ENCODE data around the gene FTO.
"Not testable (repeated sequence)": the region's sequence is repeated elsewhere in the genome, so short reads cannot be mapped to it uniquely, and the experiment has no call there.

FTO gene

GRCh38 chr16:53826658-53827057 is 122.7 kb downstream of the FTO start:
- no peak for DNase-seq (ENCODE audit: low read depth)

DNA sequence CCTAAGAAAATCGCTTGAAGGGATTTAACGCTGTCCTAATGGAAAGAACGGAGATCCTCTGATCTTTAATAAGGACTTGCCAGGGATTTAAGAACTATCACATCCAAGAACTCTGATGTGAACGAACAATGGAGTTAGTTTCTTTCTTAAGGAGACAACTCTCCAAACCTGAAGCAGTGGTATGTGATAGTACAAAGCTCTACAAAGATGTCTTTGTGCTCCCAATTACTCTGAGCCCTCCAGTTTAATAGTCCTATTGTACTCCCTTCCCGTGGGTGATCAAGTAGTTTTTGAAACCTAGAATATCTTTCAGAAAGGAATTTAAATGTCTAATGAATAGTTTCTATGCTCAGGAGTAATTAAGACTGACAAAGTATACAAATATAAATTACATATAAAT is 123.8 kb downstream of the FTO start:
- no peak for DNase-seq (ENCODE audit: low read depth)

- DNase-seq (ENCODE audit: low read depth), result no peak
These were observed 125.3 kb downstream of the FTO start for GRCh38 chr16:53829186-53829747.

- DNase-seq (ENCODE audit: low read depth), result no peak
These were observed 129.1 kb downstream of the FTO start for GRCh38 chr16:53832896-53833544.

- DNase-seq (ENCODE audit: low read depth), result no peak
These were observed 132.2 kb downstream of the FTO start for GRCh38 chr16:53836142-53836541.

- DNase-seq (ENCODE audit: low read depth), result no peak
These were observed 132.7 kb downstream of the FTO start for GRCh38 chr16:53836680-53837079.

- no peak for DNase-seq (ENCODE audit: low read depth)
These were observed 133.5 kb downstream of the FTO start for GRCh38 chr16:53837426-53837825.

- DNase-seq (ENCODE audit: low read depth), result no peak
These were observed 135.2 kb downstream of the FTO start for GRCh38 chr16:53839150-53839549.

DNA sequence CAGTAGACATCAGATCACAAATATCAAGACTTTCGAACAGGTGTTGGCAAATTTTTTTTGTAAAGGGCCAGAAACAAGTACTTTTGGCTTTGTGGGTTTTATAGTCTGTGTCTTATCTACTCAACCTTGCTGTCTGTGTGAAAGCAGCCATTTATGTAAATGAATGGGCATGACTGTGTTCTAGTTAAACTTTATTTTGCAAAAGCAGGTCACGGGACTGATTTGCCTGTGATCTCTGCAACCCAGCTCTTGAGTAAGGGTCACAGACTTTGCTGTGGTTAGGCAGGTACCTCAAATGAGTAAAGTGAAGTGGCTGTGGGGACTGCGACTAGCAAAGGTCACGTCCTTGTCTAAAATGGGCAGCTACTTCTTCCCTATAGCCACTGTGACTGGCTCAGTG is 136.5 kb downstream of the FTO start:
- no peak for DNase-seq (ENCODE audit: low read depth)

DNA sequence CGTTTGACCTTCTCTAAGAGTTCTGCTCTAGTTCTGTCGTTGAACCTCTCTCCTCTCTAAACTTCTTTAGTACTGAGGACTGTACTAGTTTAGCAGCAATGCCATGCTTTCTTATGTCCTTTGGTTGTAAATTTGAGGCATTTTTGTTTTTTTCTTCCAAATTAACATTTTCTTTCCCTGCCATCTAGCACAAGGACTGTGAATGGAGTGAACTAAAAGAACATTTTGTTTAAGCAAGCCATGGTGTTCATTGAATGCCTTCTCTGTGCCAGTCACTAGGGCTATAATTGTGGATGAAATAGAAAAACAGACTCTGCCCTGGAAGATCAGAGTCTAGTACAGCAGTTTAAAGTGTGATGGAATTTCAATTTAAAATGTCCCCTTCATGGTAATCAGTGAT is 137.9 kb downstream of the FTO start:
- DNase-seq (ENCODE audit: low read depth), result no peak

DNA sequence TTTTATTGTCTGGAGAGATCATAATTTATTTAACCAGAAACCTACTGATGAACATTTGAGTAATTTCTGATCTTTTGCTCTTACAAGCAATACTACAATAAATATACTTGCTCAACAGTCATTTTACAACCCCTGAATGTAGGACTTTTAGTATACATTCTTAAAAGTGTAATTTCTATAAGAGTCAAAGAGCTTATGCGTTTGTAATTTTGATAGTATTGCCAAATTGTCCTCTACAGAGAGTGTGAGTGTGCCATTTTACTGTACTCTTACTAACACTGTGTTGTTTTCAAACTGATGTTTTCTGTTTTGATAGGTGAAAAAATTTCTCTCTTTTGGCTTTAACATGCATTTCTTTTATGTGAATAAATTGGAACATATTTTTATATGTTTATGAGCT is 139.1 kb downstream of the FTO start:
- no peak for DNase-seq (ENCODE audit: low read depth)

DNA sequence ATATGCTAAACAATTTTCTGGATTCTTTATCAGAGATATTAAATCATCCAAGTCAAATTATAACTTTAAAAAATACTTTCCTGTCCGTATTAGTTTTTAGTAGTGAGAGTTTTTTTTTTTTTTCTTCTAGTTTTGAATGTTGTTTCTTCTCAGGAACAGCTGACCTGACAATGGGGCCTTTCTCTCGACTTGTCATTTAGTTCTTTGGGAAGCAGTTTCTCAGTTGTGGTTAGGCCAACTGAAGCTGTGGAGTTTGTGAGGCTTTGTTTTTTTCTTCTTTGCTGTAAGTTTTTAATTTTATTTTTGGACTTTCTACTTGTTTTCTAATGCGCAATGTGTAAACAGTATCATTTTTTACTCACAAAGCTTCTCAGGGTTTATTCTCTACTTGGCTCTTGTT is 140.8 kb downstream of the FTO start:
- DNase-seq (ENCODE audit: low read depth), result no peak

- DNase-seq (ENCODE audit: low read depth), result not testable (repeated sequence)
These were observed 142.6 kb downstream of the FTO start for GRCh38 chr16:53846549-53846948.

DNA sequence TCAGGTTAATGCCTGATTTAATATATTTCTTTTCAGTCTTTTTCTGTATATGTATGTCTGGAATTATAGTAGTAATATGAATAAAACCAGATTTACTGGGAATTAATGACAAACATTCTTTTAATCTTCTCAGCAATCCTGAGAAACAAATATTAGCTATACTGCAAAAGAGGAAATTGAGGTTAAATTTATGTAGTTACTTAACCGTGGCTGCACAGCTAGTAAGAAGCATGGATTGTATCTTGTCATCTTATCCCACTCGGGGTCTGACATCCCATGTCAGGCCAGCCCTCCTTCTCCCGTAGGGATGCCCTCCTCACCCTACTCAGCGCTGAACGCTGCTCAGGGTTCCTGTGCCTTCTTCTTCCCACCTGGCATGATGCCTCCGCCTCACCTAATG is 143.0 kb downstream of the FTO start:
- no peak for DNase-seq (ENCODE audit: low read depth)

GRCh38 chr16:53848277-53848942 is 144.5 kb downstream of the FTO start:
- DNase-seq (ENCODE audit: low read depth), result no peak

DNA sequence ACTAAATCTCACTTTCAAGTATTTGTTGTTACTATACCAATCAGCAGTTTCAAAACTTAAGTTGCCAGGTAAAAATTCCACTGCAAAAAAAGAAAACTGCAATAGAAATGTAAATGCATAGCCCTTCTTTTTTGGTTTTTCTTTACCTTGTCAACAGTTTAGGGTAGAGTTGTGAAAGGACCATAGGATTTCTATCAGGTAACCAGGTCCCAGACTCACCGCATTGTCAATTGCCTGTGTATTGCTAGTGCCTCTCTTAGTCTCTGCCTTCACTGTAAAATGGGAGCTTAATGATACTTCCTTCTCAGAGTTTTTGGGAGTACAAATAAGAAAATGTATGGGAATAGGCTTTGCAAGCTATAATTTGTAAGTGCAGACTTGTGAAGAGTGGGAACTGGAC is 145.0 kb downstream of the FTO start:
- no peak for DNase-seq (ENCODE audit: low read depth)

- no peak for DNase-seq (ENCODE audit: low read depth)
These were observed 145.6 kb downstream of the FTO start for GRCh38 chr16:53849585-53849984.

GRCh38 chr16:53849994-53850393 is 146.0 kb downstream of the FTO start:
- no peak for DNase-seq (ENCODE audit: low read depth)

DNA sequence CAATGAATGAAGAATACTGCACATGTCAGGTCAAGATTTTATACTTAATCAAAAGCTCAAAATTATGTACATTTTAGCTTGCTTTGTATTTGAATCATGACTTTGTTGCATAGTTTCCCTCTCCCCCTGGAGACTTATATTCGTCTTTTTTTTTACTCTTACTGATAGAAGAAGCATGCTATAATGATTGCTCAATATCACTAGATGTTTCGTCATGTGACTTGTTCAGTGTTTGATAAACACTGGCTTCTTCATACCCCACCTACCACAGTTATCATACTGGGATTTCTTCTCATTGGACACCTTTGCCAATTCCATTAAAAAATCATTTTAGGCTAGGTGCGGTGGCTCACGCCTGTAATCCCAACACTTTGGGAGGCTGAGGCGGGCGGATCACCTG is 148.7 kb downstream of the FTO start:
- no peak for DNase-seq (ENCODE audit: low read depth)

- DNase-seq (ENCODE audit: low read depth), result no peak
These were observed 151.1 kb downstream of the FTO start for GRCh38 chr16:53855056-53855455.

DNA sequence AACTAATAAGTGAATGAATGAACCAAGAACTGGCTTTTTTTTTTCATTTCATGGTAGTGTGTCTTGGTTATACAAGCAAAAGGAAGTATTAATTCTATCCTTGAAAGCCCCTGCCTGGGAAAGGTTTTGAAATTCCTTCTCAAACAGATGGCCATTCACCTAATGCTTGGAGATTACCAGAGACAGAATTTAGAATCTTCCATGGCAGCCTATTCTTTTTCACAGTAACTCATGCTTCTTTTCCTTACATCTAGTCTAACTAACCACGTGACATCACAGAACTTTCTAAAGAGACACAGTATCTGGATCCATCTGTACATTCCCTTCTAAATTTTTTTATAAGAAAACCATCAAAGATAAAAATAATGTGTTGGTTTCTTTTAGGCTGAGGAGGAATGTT is 151.6 kb downstream of the FTO start:
- no peak for DNase-seq (ENCODE audit: low read depth)

DNA sequence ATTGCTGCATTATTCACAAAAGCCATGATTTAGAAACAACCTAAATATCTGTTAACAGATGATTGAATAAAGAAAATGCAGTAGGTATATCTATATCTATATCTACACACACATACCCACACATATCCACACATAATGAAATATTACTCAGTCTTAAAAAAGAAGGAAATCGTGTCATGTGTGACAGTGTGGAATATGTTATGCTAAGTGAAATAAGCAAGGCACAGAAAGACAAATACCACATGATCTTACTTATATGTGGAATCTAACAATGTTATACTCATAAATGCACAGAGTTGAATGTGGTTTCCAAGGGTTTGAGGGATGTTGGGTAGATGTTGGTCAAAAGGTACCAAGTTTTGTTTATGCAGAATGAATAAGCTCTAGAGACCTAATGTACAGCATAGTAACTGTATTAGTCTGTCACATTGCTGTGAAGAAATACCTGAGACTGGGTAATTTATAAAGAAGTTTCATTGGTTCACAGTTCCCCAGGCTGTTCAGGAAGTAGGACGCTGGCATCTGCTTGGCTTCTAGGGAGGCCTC is 156.1 kb downstream of the FTO start:
- no peak for DNase-seq (ENCODE audit: low read depth)

DNA sequence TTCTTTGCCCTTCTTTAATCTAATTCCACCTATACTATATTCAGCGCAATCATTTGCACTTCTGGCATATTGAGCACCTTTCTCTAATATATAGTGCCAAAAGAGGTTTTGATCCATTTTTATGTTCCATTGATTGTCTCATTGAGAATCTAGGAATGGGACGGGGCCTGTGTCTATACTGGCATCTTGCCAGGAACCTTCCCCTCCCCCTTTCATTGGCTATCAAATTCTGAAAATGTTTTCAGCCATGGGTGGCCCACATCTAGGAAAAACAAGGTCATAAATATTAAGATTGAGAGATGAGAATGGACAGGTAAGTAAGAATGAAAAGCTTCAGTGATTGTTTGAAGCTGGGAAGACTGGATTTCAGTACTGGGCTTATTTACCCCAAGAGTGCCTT is 159.9 kb downstream of the FTO start:
- no peak for DNase-seq (ENCODE audit: low read depth)

Measured in stimulated activated CD8-positive, alpha-beta memory T cell treated with anti-CD3 and anti-CD28 coated beads, Interleukin-12 subunit alpha, Interleukin-12 subunit beta, amount 100 ng/mL, for 4 hours (primary cell).